ENCODE results near the gene DIAPH1.

- TF ChIP-seq CTCF (IDR thresholded peaks at IDR 0.05 in 2 of 3, conservative IDR thresholded peaks at IDR 0.05 in 1 of 3; ENCODE audit: borderline replicate concordance in 1 of 3, insufficient read depth in 1 of 3, low read depth in 2 of 3, low read length in 2 of 3) (no peak), RAD21 (IDR thresholded peaks at IDR 0.05; ENCODE audit: low read depth) (no peak), SIN3A (IDR thresholded peaks at IDR 0.05; ENCODE audit: low read depth) (no peak), POLR2A (IDR thresholded peaks at IDR 0.05; ENCODE audit: borderline replicate concordance, extremely low read depth, insufficient read depth, insufficient read length) (no peak), YY1 (IDR thresholded peaks at IDR 0.05; ENCODE audit: extremely low read depth, insufficient replicate concordance, low read depth, low read length) (no peak), MAX (IDR thresholded peaks at IDR 0.05) (no peak), SP1 (IDR thresholded peaks at IDR 0.05; ENCODE audit: low read depth) (no peak), POLR2AphosphoS5 (IDR thresholded peaks at IDR 0.05; ENCODE audit: low read depth, low read length) (no peak), ATF3 (IDR thresholded peaks at IDR 0.05) (no peak), ELF1 (IDR thresholded peaks at IDR 0.05; ENCODE audit: borderline replicate concordance, low read depth) (no peak), JUND (IDR thresholded peaks at IDR 0.05) (no peak)
Observed at GRCh38 chr5:141525653-141526052, 93.1 kb downstream of the DIAPH1 start.

All from HCT116 (cell line).